D721Med (cell line): ENCODE data around the gene YTHDC1.

Experiments
- DNase-seq: peaks from one replicate; pipeline ENCODE4 v3.0.0; 2011; ENCODE audit warnings: low spot score; ENCODE audit not compliant: insufficient read length
- FAIRE-seq: peaks from 2 replicates; lab custom pipeline; 2011; peaks lifted over from hg19 to GRCh38; lab: Jason Lieb, UNC
- TF ChIP-seq, protein P1 (sequence below): IDR thresholded peaks from 2 replicates; pipeline ENCODE4 v1.5.1; 2012; ENCODE audit warnings: mild to moderate bottlenecking, control low read depth; ENCODE audit not compliant: insufficient read depth; ENCODE audit errors: missing control alignments

The YTHDC1 gene

DNA sequence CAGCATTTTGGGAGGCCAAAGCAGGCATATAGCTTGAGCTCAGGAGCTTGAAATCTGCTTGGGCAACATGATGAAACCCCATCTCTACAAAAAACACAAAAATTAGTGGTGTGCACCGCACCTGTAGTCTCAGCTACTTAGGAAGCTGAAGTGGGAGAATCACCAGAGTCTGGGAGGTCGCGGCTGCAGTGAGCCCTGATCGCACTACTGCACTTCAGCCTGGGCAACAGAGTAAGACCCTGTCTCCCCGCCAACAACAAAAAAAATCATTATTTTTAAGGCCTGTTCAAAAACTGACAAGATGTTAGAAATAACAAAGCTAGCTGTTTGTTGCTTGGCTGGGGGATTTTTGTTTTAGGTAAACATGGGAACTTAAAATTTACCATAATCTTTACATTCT is 5.1 kb downstream of the YTHDC1 start:
- DNase-seq (no peak), FAIRE-seq (no peak)
- TF ChIP-seq, protein P1, sequence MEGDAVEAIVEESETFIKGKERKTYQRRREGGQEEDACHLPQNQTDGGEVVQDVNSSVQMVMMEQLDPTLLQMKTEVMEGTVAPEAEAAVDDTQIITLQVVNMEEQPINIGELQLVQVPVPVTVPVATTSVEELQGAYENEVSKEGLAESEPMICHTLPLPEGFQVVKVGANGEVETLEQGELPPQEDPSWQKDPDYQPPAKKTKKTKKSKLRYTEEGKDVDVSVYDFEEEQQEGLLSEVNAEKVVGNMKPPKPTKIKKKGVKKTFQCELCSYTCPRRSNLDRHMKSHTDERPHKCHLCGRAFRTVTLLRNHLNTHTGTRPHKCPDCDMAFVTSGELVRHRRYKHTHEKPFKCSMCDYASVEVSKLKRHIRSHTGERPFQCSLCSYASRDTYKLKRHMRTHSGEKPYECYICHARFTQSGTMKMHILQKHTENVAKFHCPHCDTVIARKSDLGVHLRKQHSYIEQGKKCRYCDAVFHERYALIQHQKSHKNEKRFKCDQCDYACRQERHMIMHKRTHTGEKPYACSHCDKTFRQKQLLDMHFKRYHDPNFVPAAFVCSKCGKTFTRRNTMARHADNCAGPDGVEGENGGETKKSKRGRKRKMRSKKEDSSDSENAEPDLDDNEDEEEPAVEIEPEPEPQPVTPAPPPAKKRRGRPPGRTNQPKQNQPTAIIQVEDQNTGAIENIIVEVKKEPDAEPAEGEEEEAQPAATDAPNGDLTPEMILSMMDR = no peak

DNA sequence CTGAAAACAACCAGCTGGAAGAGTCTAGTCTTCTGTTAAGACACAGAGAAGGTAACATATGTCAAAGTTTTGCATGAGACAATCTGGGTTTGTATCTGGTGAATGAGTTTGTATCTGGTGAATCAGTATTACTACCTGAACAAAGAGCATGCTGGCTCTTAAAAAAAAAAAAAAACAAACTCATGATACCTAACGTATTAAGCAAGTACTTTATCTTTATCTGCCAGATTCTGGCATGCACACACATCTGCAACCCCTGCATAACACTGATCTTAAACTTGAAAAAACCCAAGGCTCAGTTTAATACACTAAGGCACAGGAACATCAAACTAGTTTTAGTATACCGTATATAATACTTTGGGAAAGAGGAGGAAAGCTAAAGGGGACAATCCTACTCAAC is 5.8 kb downstream of the YTHDC1 start:
- DNase-seq (no peak), FAIRE-seq (no peak)
- TF ChIP-seq, protein P1 = no peak

DNA sequence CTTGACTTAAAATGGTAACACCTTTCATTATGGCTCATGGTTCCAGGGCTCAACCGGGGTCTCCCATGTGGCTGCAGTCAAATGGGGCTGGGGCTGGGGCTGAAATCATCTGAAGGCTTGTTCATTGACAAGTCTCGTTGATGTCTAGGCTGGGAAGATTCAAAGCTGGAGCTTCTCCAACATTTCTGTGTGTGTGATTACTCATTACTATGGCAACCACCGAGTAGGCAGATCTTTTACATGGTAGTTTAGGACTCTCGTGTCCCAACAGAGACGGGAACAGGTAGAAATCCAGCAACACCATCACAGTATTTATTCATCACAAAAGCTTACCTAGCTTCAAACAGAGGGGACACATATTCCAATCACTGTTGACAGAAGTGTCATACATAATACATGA is 7.8 kb downstream of the YTHDC1 start:
- TF ChIP-seq, protein P1 = no peak
- no peak for DNase-seq
- FAIRE-seq = no peak

DNA sequence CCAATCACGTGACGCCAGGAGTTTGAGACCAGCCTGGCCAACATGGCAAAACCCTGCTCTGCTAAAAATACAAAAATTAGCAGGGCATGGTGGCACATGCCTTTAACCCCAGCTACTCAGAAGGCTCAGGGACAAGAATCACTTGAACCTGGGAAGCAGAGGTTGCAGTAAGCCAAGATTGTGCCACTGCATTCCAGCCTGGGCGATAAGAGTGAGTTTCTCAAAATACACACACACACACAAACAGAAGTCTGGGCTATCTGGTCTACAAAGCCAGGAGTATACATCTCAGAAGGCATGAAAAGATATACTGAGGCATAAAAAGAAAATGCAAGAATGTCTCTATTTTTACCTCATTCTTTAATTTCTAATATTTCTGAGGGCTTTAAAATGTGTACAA is 11.3 kb downstream of the YTHDC1 start:
- FAIRE-seq (no peak), DNase-seq (no peak)
- TF ChIP-seq, protein P1 = no peak

DNA sequence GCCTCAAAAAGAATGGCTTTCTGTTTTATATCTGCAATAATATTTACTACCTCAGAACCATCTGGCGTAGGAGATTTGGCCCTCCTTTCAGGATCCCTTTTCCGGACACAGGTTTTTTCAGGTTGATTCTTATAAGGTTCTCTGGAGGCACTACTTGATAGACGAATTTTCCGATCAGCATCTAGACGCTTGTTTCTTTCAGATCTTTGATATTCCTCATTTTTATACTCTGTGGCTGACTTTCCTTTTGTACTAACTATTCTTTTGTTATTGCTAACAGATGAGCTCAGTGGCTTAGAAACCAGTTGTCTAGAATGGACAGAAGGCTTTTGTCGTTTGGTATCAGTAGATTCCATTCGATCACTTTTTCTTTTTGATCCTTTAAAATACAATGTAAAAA is 12.4 kb downstream of the YTHDC1 start:
- DNase-seq = no peak

DNA sequence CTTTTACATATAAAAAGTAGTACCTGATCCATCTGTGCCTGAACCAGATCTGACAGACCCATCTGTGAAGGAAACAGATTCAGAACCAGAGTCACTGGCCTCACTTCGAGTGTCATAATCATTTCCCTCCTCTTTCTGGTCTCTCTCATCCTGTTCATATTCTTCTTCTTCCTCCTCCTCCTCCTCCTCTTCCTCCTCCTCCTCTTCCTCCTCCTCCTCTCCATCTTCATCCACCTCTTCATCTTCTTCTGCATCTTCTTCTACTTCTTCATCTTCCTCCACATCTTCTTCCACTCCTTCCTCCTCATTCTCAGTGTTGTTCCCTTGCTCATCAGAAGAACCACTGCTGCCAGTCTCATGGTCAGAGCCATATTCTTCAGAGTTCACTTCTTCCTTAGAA is 12.9 kb downstream of the YTHDC1 start:
- FAIRE-seq = no peak
- DNase-seq = no peak
- TF ChIP-seq, protein P1 = no peak

More for the DNA sequence above, 12.4 kb downstream of the YTHDC1 start:
- TF ChIP-seq, protein P1 = no peak
- no peak for FAIRE-seq

DNA sequence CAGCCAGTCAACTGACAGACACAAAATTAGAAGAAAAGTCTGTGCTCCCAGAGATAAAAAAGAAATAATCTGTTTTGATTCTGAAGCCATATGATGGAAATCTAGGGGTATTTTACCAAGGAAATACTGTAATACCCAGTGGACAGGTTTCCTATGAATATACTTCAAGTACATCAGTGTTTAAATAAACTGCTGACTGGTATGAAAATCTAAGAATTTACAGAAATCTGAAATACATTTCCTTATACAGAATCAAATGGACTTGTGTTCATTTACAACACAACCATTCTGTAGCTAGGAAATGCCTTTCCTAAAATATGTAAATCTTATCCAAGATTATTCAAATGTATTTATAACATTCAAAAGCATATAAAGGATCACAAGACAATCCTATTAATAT is 13.4 kb downstream of the YTHDC1 start:
- FAIRE-seq (no peak), DNase-seq (no peak)
- TF ChIP-seq, protein P1 = no peak
